ENCODE measurements around the gene SLC17A1. TPM values are rescaled to one million over a fixed set of nuclear protein-coding genes. Genes with fewer than 3 reads are reported as not detected.

The SLC17A1 gene, protein sequence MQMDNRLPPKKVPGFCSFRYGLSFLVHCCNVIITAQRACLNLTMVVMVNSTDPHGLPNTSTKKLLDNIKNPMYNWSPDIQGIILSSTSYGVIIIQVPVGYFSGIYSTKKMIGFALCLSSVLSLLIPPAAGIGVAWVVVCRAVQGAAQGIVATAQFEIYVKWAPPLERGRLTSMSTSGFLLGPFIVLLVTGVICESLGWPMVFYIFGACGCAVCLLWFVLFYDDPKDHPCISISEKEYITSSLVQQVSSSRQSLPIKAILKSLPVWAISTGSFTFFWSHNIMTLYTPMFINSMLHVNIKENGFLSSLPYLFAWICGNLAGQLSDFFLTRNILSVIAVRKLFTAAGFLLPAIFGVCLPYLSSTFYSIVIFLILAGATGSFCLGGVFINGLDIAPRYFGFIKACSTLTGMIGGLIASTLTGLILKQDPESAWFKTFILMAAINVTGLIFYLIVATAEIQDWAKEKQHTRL
- total RNA-seq = not detected

DNA sequence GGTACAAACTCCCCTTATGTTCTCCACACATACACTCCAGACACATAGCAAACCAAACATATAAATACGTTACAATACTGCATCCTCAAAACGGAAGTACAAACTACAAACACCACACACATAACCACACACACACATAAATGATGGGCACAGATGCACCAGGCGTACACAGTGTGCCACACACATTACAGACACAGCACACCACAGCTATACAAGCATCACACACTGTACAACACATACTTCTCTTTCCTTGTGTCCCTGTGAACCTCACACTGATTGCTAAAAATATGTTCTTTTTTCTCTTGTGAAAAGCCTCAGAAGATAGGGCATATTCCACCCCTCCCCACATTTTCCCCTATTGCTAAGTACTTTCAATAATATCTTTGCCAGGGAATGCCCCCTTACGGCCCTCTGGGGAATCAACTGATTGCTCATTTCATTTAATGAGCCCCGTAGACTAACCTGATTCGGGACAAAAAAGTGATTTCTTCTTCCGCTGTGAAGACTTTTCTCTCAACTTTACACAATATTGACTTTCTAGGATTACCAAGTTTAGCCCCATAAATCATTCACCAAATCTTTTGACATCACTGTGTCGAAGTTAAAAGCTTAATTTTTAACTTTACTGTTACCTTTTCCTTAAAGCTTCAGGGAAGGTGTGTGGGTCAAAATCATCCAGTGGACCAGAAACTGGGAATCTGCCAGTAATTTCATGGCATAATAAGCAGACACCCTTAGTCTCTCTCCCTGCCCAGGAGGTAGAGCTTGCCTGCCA, at the start of gene SLC17A1:
TSS of gene SLC17A1 (minus strand) at position 521 of the 775 bp plus-strand sequence. CDS start 1,495 bp downstream, outside the sequence.
- H3K4me1 ChIP-seq = no peaks in the 10 kb centered on the region
- TF ChIP-seq, protein P1, sequence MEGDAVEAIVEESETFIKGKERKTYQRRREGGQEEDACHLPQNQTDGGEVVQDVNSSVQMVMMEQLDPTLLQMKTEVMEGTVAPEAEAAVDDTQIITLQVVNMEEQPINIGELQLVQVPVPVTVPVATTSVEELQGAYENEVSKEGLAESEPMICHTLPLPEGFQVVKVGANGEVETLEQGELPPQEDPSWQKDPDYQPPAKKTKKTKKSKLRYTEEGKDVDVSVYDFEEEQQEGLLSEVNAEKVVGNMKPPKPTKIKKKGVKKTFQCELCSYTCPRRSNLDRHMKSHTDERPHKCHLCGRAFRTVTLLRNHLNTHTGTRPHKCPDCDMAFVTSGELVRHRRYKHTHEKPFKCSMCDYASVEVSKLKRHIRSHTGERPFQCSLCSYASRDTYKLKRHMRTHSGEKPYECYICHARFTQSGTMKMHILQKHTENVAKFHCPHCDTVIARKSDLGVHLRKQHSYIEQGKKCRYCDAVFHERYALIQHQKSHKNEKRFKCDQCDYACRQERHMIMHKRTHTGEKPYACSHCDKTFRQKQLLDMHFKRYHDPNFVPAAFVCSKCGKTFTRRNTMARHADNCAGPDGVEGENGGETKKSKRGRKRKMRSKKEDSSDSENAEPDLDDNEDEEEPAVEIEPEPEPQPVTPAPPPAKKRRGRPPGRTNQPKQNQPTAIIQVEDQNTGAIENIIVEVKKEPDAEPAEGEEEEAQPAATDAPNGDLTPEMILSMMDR (IDR thresholded peaks at IDR 0.05) = no peak
- no peak for TF ChIP-seq POLR2A (IDR thresholded peaks at IDR 0.05)
- H3K27ac ChIP-seq = no peak within 1 kb of the TSS
- no peak for DNase-seq
- intact Hi-C loops (cut with DNase I; ENCODE audit: low total_unique reads) = no loop called here
- no peaks in the 10 kb centered on the region for H3K36me3 ChIP-seq
- no peaks in the 10 kb centered on the region for H3K27me3 ChIP-seq
- no peaks in the 10 kb centered on the region for H3K9me3 ChIP-seq
- H3K4me3 ChIP-seq = no peak within 1 kb of the TSS

DNA sequence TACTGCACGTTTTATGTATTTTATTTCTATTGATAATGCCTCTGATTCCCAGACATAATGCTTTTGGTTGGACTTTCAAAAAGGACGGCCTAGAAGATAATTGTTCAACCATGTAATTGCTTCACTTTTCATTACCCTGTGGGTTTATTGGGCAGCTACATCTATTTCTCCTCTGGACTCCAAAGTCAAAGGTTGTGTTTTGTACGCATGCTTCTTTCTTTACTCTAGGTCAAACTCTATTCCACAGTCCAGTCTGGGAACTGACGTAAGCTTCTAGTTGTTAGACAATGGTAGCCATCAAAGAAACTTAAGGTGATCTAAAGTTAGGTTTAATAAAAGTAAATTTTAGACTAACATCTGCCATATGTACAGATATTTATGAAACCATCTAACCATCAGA, 48.7 kb upstream of the SLC17A1 start:
- intact Hi-C loops (cut with DNase I; ENCODE audit: low total_unique reads) = no loop called here
- TF ChIP-seq POLR2A (IDR thresholded peaks at IDR 0.05) = no peak
- TF ChIP-seq, protein P1 (IDR thresholded peaks at IDR 0.05) = no peak

DNA sequence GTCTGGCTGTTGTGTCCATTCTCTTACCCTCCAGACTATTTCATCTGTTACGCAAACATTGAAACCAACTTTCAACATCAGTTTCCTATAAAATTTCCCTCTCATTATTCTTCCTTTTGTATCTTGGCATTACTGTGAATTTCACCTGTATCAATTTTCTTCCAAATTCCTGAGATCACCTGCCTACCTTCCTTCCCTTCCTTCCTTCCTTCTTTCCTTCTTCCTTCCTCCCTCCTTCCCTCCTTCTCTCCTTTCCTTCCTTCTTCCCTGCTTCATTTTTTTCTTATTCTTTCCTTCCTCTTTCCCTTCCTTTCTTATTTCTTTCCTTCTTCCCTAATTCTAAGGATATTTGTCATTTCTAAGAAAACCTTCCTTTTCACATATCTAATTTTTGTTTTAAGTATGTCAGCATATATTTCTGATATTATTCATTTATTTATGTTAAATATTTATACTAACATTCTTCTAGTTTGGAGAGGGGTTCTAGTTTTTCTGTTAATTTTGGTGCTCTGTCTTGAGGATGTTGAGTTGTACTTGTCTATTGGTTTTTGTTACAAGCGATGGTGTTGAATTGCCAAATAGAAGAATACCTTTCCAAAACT, 47.0 kb upstream of the SLC17A1 start:
- no peak for TF ChIP-seq POLR2A (IDR thresholded peaks at IDR 0.05)
- TF ChIP-seq, protein P1 (IDR thresholded peaks at IDR 0.05) = no peak
- Histone ChIP-seq H3K9me3 (no peaks in the 10 kb centered on the region), H3K27me3 (no peaks in the 10 kb centered on the region), H3K36me3 (no peaks in the 10 kb centered on the region), H3K4me3 (no peak overlapping the region), H3K4me1 (no peaks in the 10 kb centered on the region), H3K27ac (no peak overlapping the region)
- intact Hi-C loops (cut with DNase I; ENCODE audit: low total_unique reads) = no loop called here
- DNase-seq = no peak

More for the DNA sequence above, 48.7 kb upstream of the SLC17A1 start:
- Histone ChIP-seq H3K27me3 (no peaks in the 10 kb centered on the region), H3K36me3 (no peaks in the 10 kb centered on the region), H3K4me3 (no peak overlapping the region), H3K27ac (no peak overlapping the region), H3K4me1 (no peaks in the 10 kb centered on the region), H3K9me3 (no peaks in the 10 kb centered on the region)
- DNase-seq = no peak

DNA sequence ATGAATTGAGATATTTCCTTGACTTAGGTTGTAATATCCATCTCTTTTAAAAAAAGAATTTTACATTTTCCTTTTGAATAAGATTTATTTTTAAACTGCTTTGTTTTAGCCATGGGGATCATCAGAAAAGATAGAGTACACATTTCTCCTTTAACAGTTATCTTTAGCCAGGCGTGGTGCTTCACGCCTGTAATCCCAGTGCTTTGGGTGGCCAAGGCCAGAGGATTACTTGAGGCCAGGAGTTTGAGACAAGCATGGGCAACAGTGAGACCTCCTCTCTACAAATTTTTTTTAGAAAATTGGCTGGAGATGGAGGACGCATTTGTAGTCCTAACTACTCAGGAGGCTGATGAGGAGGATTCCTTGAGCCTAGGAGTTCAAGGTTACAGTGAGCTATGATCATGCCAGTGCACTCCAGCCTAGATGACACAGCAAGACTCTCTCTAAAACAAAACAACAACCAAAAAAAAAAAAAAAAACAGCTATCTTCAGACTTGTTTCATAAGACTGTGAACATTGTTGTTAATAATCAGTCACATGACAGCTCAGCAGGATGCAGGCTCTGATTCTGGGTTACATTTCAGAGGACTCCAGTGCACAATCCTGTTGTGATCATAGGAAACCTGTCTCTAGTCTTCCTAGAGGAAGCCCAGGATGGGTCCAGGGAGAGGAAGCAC, 44.2 kb upstream of the SLC17A1 start:
- no peaks in the 10 kb centered on the region for H3K9me3 ChIP-seq
- H3K27ac ChIP-seq = no peak overlapping the region
- no peaks in the 10 kb centered on the region for H3K36me3 ChIP-seq
- H3K27me3 ChIP-seq = no peaks in the 10 kb centered on the region
- intact Hi-C loops (cut with DNase I; ENCODE audit: low total_unique reads) = no loop called here
- no peak for DNase-seq
- TF ChIP-seq POLR2A (IDR thresholded peaks at IDR 0.05) = no peak
- TF ChIP-seq, protein P1 (IDR thresholded peaks at IDR 0.05) = no peak
- no peak overlapping the region for H3K4me3 ChIP-seq
- no peaks in the 10 kb centered on the region for H3K4me1 ChIP-seq

Measured in uterus (tissue), 4 donors.